GM12873 (cell line): ENCODE results near the gene SPTLC1.

Source experiments
- TF ChIP-seq, protein P1 (sequence below): IDR thresholded peaks from 2 replicates; pipeline ENCODE4 v1.5.1; 2012; ENCODE audit warnings: low read depth, mild to moderate bottlenecking, moderate library complexity, low read length, control low read depth; ENCODE audit not compliant: insufficient read depth; ENCODE audit errors: missing control alignments

Gene SPTLC1

GRCh38 chr9:92155221-92155620 is 40.0 kb upstream of the SPTLC1 start:
- TF ChIP-seq, protein P1, sequence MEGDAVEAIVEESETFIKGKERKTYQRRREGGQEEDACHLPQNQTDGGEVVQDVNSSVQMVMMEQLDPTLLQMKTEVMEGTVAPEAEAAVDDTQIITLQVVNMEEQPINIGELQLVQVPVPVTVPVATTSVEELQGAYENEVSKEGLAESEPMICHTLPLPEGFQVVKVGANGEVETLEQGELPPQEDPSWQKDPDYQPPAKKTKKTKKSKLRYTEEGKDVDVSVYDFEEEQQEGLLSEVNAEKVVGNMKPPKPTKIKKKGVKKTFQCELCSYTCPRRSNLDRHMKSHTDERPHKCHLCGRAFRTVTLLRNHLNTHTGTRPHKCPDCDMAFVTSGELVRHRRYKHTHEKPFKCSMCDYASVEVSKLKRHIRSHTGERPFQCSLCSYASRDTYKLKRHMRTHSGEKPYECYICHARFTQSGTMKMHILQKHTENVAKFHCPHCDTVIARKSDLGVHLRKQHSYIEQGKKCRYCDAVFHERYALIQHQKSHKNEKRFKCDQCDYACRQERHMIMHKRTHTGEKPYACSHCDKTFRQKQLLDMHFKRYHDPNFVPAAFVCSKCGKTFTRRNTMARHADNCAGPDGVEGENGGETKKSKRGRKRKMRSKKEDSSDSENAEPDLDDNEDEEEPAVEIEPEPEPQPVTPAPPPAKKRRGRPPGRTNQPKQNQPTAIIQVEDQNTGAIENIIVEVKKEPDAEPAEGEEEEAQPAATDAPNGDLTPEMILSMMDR, result no peak

DNA sequence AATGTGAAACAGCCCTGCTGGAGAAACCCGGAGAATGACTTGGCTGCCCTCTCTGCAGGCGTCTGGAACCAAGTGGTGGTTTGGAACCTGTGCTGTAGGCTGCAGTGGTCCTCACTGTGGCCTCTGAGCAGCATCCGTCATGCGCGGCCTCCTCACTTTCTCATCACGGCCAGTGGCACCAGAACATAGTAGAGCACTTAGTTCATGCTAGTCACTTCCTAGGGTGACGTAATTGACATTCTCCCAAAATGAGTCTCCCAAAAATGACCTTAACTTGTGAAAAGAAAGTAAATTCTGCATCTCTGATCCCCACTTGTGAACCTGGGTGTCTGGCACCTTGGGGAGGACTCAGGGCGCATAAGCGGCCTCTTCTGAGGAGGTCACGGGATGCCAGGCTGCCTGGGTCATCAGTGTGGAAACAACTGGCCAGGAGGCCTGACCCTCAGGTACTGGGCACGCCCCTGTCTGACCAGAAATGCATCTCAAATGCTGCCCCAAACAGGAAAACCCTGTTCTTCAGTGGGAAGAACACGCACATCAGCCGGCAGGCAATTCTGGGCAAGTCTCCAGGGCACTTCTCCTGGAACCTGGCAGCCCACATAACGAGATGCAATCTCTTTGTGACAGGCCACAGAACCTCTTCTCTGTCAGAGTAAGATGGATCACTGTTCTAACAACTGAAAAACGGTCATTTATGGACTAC is 36.6 kb upstream of the SPTLC1 start:
- TF ChIP-seq, protein P1, result no peak

DNA sequence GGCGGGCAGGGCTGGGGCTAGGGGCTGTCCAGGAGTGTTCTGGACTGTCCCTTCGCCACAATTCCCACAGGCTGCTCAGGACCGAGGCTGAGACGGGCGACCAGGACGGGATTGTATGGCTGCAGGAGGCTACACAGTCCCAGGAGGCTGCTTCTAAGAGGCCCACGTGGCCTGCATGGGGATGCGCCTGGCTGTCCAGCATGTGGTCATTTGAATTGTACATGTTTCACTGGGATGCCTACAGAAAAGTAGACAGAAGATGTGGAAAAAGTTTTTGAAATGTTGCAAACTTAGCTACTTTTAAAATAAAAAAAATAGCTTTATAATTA is 32.6 kb upstream of the SPTLC1 start:
- TF ChIP-seq, protein P1, result no peak

- TF ChIP-seq, protein P1, result no peak
Measured at GRCh38 chr9:92147030-92147851, 32.0 kb upstream of the SPTLC1 start.

- TF ChIP-seq, protein P1, result no peak
Measured at GRCh38 chr9:92146610-92147009, 31.4 kb upstream of the SPTLC1 start.

GRCh38 chr9:92142329-92142728 is 27.1 kb upstream of the SPTLC1 start:
- TF ChIP-seq, protein P1, result no peak

- TF ChIP-seq, protein P1, result peak; percentile 19
Measured at GRCh38 chr9:92141144-92142129, 26.2 kb upstream of the SPTLC1 start.
